ENCODE measurements around the gene CHKB. TPM values are rescaled to one million over a fixed set of nuclear protein-coding genes. Genes with fewer than 3 reads are reported as not detected.

The CHKB gene
- total and polyA plus RNA-seq, 2 of the 4 experiments (the other 2 are of a cell fraction), result 8.1 to 36.9 TPM

GRCh38 chr22:50585238-50585637 lies 2.6 kb upstream of the CHKB start:
- Histone ChIP-seq H3K4me1 (ENCODE audit: control insufficient read depth, insufficient read depth, low read length) (peaks cover 4% of the 10 kb centered on the region; the same call in 1 of the 2 replicates), H4K91ac (ENCODE audit: insufficient read depth, low read depth, low read length) (no peak overlapping the region), H3K27me3 (ENCODE audit: control insufficient read depth, insufficient read depth, low read length) (0 out of 2 replicates have a peak, but pooled peaks cover 2% of the 10 kb centered on the region), H3K4me2 (ENCODE audit: low read depth, low read length) (no peak overlapping the region), H2BK5ac (ENCODE audit: low read depth, low read length, poor library complexity, severe bottlenecking) (no peak overlapping the region), H2BK15ac (ENCODE audit: low read depth, low read length) (no peak overlapping the region), H2BK120ac (ENCODE audit: low read depth, low read length) (no peak overlapping the region), H3K18ac (ENCODE audit: low read depth, low read length) (no peak overlapping the region), H3K79me1 (ENCODE audit: low read depth in 1 of 2, low read length in 2 of 2) (peaks cover 18 to 29% of the 10 kb centered on the region in 2 experiments), H4K20me1 (ENCODE audit: insufficient read depth, low read length) (no peaks in the 10 kb centered on the region; the same call in 1 of the 2 replicates), H2AFZ (replicated peaks; ENCODE audit: low read length, poor library complexity) (no peak overlapping the region), H3K56ac (ENCODE audit: extremely low read depth, insufficient read depth, low read length) (no peak overlapping the region), H2AK5ac (ENCODE audit: low read depth, low read length) (no peak overlapping the region), H4K8ac (ENCODE audit: low read depth in 2 of 2, low read length in 2 of 2) (no peak overlapping the region), H3K36me3 (ENCODE audit: control insufficient read depth, insufficient read depth, low read length) (peaks cover 4% of the 10 kb centered on the region; the same call in 1 of the 2 replicates), H2BK20ac (ENCODE audit: low read depth, low read length) (no peak overlapping the region), H3K27ac (ENCODE audit: insufficient read depth, low read length) (no peak overlapping the region), H3K23ac (ENCODE audit: low read depth, low read length) (no peak overlapping the region), H3K4ac (ENCODE audit: low read depth, low read length) (no peak overlapping the region), H3K9me3 (ENCODE audit: control insufficient read depth, insufficient read depth, low read length) (no peaks in the 10 kb centered on the region), H3K4me3 (ENCODE audit: insufficient read depth, low read depth, low read length) (no peak overlapping the region), H3K14ac (replicated peaks; ENCODE audit: low read depth, low read length) (no peak overlapping the region), H3K9ac (ENCODE audit: low read depth, low read length) (no peak overlapping the region), H3K9me1 (ENCODE audit: insufficient read depth, low read length) (peaks cover 13% of the 10 kb centered on the region; the same call in 1 of the 2 replicates), H4K5ac (ENCODE audit: low read depth, low read length) (no peak overlapping the region), H2AK9ac (replicated peaks; ENCODE audit: low read depth, low read length, poor library complexity) (no peak overlapping the region)
- no TSS peak for BruUV-seq (replicated peaks)
- no CpG with 5 or more reads among the region's 3 CpGs for WGBS, 2 experiments (ENCODE audit: extremely low coverage in 2 of 2, insufficient read length in 1 of 2)
- dilution Hi-C loops (cut with HindIII; ENCODE audit: low sequenced_read_pairs, unreplicated experiment), result no loop called here
- ChIA-PET POLR2A (ENCODE audit: unreplicated experiment) (no interaction called here), CTCF (interaction anchor here (0.6 kb wide), 1 partner anchor 45 kb away, joined by 4 read pairs; no protein-coding TSS in a partner anchor)
- in situ Hi-C loops (cut with MboI; ENCODE audit: low sequenced_read_pairs), result no loop called here
- no peak for TF ChIP-seq RCOR1 (IDR thresholded peaks at IDR 0.05; ENCODE audit: insufficient replicate concordance, low read length)
- TF ChIP-seq FOS (IDR thresholded peaks at IDR 0.05; ENCODE audit: low read depth, low read length), result no peak
- TF ChIP-seq, protein P1, sequence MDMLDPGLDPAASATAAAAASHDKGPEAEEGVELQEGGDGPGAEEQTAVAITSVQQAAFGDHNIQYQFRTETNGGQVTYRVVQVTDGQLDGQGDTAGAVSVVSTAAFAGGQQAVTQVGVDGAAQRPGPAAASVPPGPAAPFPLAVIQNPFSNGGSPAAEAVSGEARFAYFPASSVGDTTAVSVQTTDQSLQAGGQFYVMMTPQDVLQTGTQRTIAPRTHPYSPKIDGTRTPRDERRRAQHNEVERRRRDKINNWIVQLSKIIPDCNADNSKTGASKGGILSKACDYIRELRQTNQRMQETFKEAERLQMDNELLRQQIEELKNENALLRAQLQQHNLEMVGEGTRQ (IDR thresholded peaks at IDR 0.05; ENCODE audit: low read depth, low read length), result no peak
- TF ChIP-seq NFE2L2 (IDR thresholded peaks at IDR 0.05; ENCODE audit: low read depth, low read length), result no peak
- TF ChIP-seq, protein P2, sequence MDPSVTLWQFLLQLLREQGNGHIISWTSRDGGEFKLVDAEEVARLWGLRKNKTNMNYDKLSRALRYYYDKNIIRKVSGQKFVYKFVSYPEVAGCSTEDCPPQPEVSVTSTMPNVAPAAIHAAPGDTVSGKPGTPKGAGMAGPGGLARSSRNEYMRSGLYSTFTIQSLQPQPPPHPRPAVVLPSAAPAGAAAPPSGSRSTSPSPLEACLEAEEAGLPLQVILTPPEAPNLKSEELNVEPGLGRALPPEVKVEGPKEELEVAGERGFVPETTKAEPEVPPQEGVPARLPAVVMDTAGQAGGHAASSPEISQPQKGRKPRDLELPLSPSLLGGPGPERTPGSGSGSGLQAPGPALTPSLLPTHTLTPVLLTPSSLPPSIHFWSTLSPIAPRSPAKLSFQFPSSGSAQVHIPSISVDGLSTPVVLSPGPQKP (IDR thresholded peaks at IDR 0.05; ENCODE audit: borderline replicate concordance, low read depth, low read length), result no peak
- TF ChIP-seq CHD1 (IDR thresholded peaks at IDR 0.05; ENCODE audit: low read depth, low read length), result no peak
- TF ChIP-seq, protein P3, sequence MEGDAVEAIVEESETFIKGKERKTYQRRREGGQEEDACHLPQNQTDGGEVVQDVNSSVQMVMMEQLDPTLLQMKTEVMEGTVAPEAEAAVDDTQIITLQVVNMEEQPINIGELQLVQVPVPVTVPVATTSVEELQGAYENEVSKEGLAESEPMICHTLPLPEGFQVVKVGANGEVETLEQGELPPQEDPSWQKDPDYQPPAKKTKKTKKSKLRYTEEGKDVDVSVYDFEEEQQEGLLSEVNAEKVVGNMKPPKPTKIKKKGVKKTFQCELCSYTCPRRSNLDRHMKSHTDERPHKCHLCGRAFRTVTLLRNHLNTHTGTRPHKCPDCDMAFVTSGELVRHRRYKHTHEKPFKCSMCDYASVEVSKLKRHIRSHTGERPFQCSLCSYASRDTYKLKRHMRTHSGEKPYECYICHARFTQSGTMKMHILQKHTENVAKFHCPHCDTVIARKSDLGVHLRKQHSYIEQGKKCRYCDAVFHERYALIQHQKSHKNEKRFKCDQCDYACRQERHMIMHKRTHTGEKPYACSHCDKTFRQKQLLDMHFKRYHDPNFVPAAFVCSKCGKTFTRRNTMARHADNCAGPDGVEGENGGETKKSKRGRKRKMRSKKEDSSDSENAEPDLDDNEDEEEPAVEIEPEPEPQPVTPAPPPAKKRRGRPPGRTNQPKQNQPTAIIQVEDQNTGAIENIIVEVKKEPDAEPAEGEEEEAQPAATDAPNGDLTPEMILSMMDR (conservative IDR thresholded peaks at IDR 0.05; ENCODE audit: low read depth, low read length), result no peak
- no peak for TF ChIP-seq MAZ (IDR thresholded peaks at IDR 0.05; ENCODE audit: borderline replicate concordance, low read depth, low read length)
- no peak for TF ChIP-seq CEBPB (IDR thresholded peaks at IDR 0.05; ENCODE audit: low read depth, low read length)
- TF ChIP-seq MXI1 (IDR thresholded peaks at IDR 0.05; ENCODE audit: borderline replicate concordance, low read depth, low read length), result no peak
- TF ChIP-seq POLR2A (IDR thresholded peaks at IDR 0.05; ENCODE audit: low read depth, low read length), result no peak
- no peak for TF ChIP-seq SMC3 (IDR thresholded peaks at IDR 0.05; ENCODE audit: low read depth, low read length)
- no peak for TF ChIP-seq BHLHE40 (IDR thresholded peaks at IDR 0.05; ENCODE audit: low read depth, low read length)
- no peak for TF ChIP-seq RFX5 (IDR thresholded peaks at IDR 0.05; ENCODE audit: low read depth, low read length)
- no peak for TF ChIP-seq RAD21 (IDR thresholded peaks at IDR 0.05; ENCODE audit: low read length)
- ATAC-seq (ENCODE audit: low read depth) (no peak), DNase-seq (no peak)
- intact Hi-C loops (cut with micrococcal nuclease), result no loop called here
